ENCODE measurements around the gene MXD4. TPM values are rescaled to one million over a fixed set of nuclear protein-coding genes. Genes with fewer than 3 reads are reported as not detected.

Gene MXD4
- polyA plus RNA-seq, 1 experiment: 46.0 TPM

GRCh38 chr4:2248044-2248780 lies 13.7 kb downstream of the MXD4 start:
- no peak for DNase-seq (ENCODE audit: low read depth, low spot score)
- Histone ChIP-seq H3K9me3 (ENCODE audit: control insufficient read depth, insufficient read depth, low read length) (no peaks in the 10 kb centered on the region), H3K27me3 (ENCODE audit: control insufficient read depth, insufficient read depth, low read length) (no peaks in the 10 kb centered on the region), H3K4me3 (ENCODE audit: low read depth, low read length) (no peak overlapping the region), H3K27ac (ENCODE audit: low read depth, low read length) (no peak overlapping the region)
- TF ChIP-seq CTCF (IDR thresholded peaks at IDR 0.05; ENCODE audit: low read depth, low read length): no peak
- CTCF ChIA-PET: no interaction called here
- POLR2A ChIA-PET: interaction anchor here (1.1 kb wide), 1 partner anchor 14 kb away, joined by 4 read pairs; no protein-coding TSS in a partner anchor

- H3K4me3 ChIP-seq (ENCODE audit: low read depth, low read length): no peak overlapping the region
- no peak for TF ChIP-seq CTCF (IDR thresholded peaks at IDR 0.05; ENCODE audit: low read depth, low read length)
- no peak for DNase-seq (ENCODE audit: low read depth, low spot score)
- no peaks in the 10 kb centered on the region for H3K27me3 ChIP-seq (ENCODE audit: control insufficient read depth, insufficient read depth, low read length)
- peaks cover under 1% of the 10 kb centered on the region; the same call in 1 of the 2 replicates for H3K9me3 ChIP-seq (ENCODE audit: control insufficient read depth, insufficient read depth, low read length)
- POLR2A ChIA-PET: interaction anchor here (1.1 to 1.6 kb wide), 2 partner anchors 15 kb away, joined by 4 to 7 read pairs; partner anchors contain the start of gene MXD4
- CTCF ChIA-PET: no interaction called here
- no peak overlapping the region for H3K27ac ChIP-seq (ENCODE audit: low read depth, low read length)
Measured at GRCh38 chr4:2247128-2248043, 14.5 kb downstream of the MXD4 start.

- Histone ChIP-seq H3K27me3 (ENCODE audit: control insufficient read depth, insufficient read depth, low read length) (no peaks in the 10 kb centered on the region), H3K9me3 (ENCODE audit: control insufficient read depth, insufficient read depth, low read length) (peaks cover 3% of the 10 kb centered on the region; the same call in 1 of the 2 replicates), H3K27ac (ENCODE audit: low read depth, low read length) (no peak overlapping the region), H3K4me3 (ENCODE audit: low read depth, low read length) (no peak overlapping the region)
- TF ChIP-seq CTCF (IDR thresholded peaks at IDR 0.05; ENCODE audit: low read depth, low read length): no peak
- CTCF ChIA-PET: no interaction called here
- POLR2A ChIA-PET: interaction anchor here (1.6 kb wide), 1 partner anchor 16 kb away, joined by 7 read pairs; the partner anchor contains the start of gene MXD4
- no peak for DNase-seq (ENCODE audit: low read depth, low spot score)
Measured at GRCh38 chr4:2246384-2247127, 15.4 kb downstream of the MXD4 start.

GRCh38 chr4:2245787-2246275 lies 16.1 kb downstream of the MXD4 start:
- POLR2A ChIA-PET: interaction anchor here (1.6 kb wide), 1 partner anchor 16 kb away, joined by 7 read pairs; the partner anchor contains the start of gene MXD4
- CTCF ChIA-PET: no interaction called here
- H3K9me3 ChIP-seq (ENCODE audit: control insufficient read depth, insufficient read depth, low read length): peaks cover 3% of the 10 kb centered on the region; the same call in 1 of the 2 replicates
- H3K27me3 ChIP-seq (ENCODE audit: control insufficient read depth, insufficient read depth, low read length): no peaks in the 10 kb centered on the region
- H3K4me3 ChIP-seq (ENCODE audit: low read depth, low read length): no peak overlapping the region
- no peak for DNase-seq (ENCODE audit: low read depth, low spot score)
- TF ChIP-seq CTCF (IDR thresholded peaks at IDR 0.05; ENCODE audit: low read depth, low read length): no peak
- no peak overlapping the region for H3K27ac ChIP-seq (ENCODE audit: low read depth, low read length)

Measured in AG04450 (cell line).